Endothelial cell of umbilical vein (primary cell): ENCODE results near the gene MED16. TPM values are rescaled to one million over a fixed set of nuclear protein-coding genes. Genes with fewer than 3 reads are reported as not detected.

Source experiments
- BruUV-seq: library from RNA; stranded (reverse); fragments of 400-500 nt; replicated peaks from 2 replicates; lab custom pipeline; 2021; lab: Mats Ljungman, UMichigan
- CTCF ChIA-PET: fragments of 300-600, 350-600 bp; sonication (Branson Sonifier 250); formaldehyde crosslinking; loops from one replicate; lab custom pipeline; 2021; ENCODE audit warnings: antibody characterized with exemption, inconsistent platforms; lab: Charles Lee
- POLR2A ChIA-PET: fragments of 300-600, 350-600 bp; sonication (Branson Sonifier 250); formaldehyde crosslinking; loops from one replicate; lab custom pipeline; 2021; ENCODE audit warnings: antibody characterized with exemption, inconsistent platforms; lab: Charles Lee
- DNase-seq: peaks from one replicate; pipeline ENCODE4 v3.0.0-alpha.2; 2011; ENCODE audit warnings: low read depth, low spot score
- FAIRE-seq: peaks from 2 replicates; lab custom pipeline; 2011; peaks lifted over from hg19 to GRCh38; lab: Jason Lieb, UNC
- H2AFZ ChIP-seq: 2 replicates; pipeline ENCODE4 v1.6.0; 2012; ENCODE audit warnings: low read depth, low read length, control low read depth, inconsistent platforms
- H3K27ac ChIP-seq: 2 replicates; pipeline ENCODE4 v1.5.1; 2011; ENCODE audit warnings: low read depth, mild to moderate bottlenecking, control low read depth, low read length, moderate library complexity; ENCODE audit not compliant: insufficient read depth
- H3K27me3 ChIP-seq, 2 experiments: 2 replicates each; pipeline versions ENCODE4 v1.6.0 to v1.6.1; 2011; ENCODE audit warnings: low read length in 2 of 2, mixed read lengths in 1 of 2; ENCODE audit not compliant: control insufficient read depth in 2 of 2, insufficient read depth in 2 of 2
- H3K36me3 ChIP-seq, 2 experiments: 2 replicates in 1 of 2; 3 replicates in 1 of 2; pipeline ENCODE4 v1.5.1; 2011; ENCODE audit warnings: low read length in 2 of 2, mild to moderate bottlenecking in 1 of 2, moderate library complexity in 1 of 2; ENCODE audit not compliant: control insufficient read depth in 2 of 2, insufficient read depth in 2 of 2; ENCODE audit errors: extremely low read depth in 1 of 2
- H3K4me1 ChIP-seq: 3 replicates; pipeline ENCODE4 v1.5.1; 2011; ENCODE audit warnings: mild to moderate bottlenecking, low read length; ENCODE audit not compliant: control insufficient read depth, insufficient read depth; ENCODE audit errors: extremely low read depth
- H3K4me2 ChIP-seq: 2 replicates; pipeline ENCODE4 v1.6.1; 2011; ENCODE audit warnings: low read length, control low read depth, mixed read lengths; ENCODE audit not compliant: insufficient read depth
- H3K4me3 ChIP-seq, 3 experiments: fragments of 200-600 bp in 1 of 3; sonication (generic), shearing (Covaris generic) in 1 of 3; replicated peaks in 1 of 3; 2 replicates each; pipeline ENCODE4 v1.5.1; 2011 to 2016; ENCODE audit warnings: control low read depth in 3 of 3, low read length in 3 of 3, mild to moderate bottlenecking in 2 of 3, inconsistent platforms in 1 of 3, low read depth in 1 of 3, moderate library complexity in 1 of 3; ENCODE audit not compliant: insufficient read depth in 1 of 3
- H3K79me2 ChIP-seq: 2 replicates; pipeline ENCODE4 v1.6.0; 2012; ENCODE audit warnings: low read length, inconsistent platforms; ENCODE audit not compliant: control insufficient read depth, insufficient read depth
- H3K9ac ChIP-seq: replicated peaks from 2 replicates; pipeline ENCODE3; 2011; ENCODE audit warnings: low read length, control low read depth; ENCODE audit not compliant: insufficient read depth; ENCODE audit errors: extremely low read depth
- H3K9me1 ChIP-seq: replicated peaks from 3 replicates; pipeline ENCODE4 v1.6.0; 2011; ENCODE audit warnings: mild to moderate bottlenecking, low read length; ENCODE audit not compliant: control insufficient read depth, insufficient read depth; ENCODE audit errors: extremely low read depth
- H3K9me3 ChIP-seq: replicated peaks from 2 replicates; pipeline ENCODE4 v1.5.1; 2012; ENCODE audit warnings: low read length, inconsistent platforms; ENCODE audit not compliant: control insufficient read depth, insufficient read depth
- H4K20me1 ChIP-seq: replicated peaks from 2 replicates; pipeline ENCODE3; 2011; ENCODE audit warnings: mild to moderate bottlenecking, low read length; ENCODE audit not compliant: control insufficient read depth, insufficient read depth; ENCODE audit errors: extremely low read depth
- CTCF ChIP-seq, 2 donors: IDR thresholded peaks; 1 replicate in 1 of 2; 2 replicates in 1 of 2; pipeline ENCODE4 v1.5.1; 2011; ENCODE audit warnings: low read length in 2 of 2, mild to moderate bottlenecking in 2 of 2, moderate library complexity in 2 of 2, control low read depth in 1 of 2, inconsistent platforms in 1 of 2, low read depth in 1 of 2; ENCODE audit not compliant: insufficient read depth in 1 of 2; ENCODE audit errors: extremely low read depth in 1 of 2
- EZH2 ChIP-seq: IDR thresholded peaks from 2 replicates; pipeline ENCODE4 v1.6.1; 2012; ENCODE audit warnings: borderline replicate concordance, low read depth, mild to moderate bottlenecking, moderate library complexity, low read length, inconsistent platforms; ENCODE audit not compliant: severe bottlenecking
- FOS ChIP-seq: IDR thresholded peaks from 2 replicates; pipeline ENCODE4 v1.6.1; 2011; ENCODE audit warnings: mild to moderate bottlenecking, low read length, moderate library complexity, borderline replicate concordance; ENCODE audit not compliant: insufficient read depth
- GATA2 ChIP-seq: IDR thresholded peaks from 2 replicates; pipeline ENCODE4 v1.7.0; 2011; ENCODE audit warnings: low read depth, mild to moderate bottlenecking, moderate library complexity, mixed read lengths, low read length; ENCODE audit not compliant: insufficient read length, insufficient read depth
- JUN ChIP-seq: IDR thresholded peaks from 2 replicates; pipeline ENCODE4 v1.6.1; 2011; ENCODE audit warnings: borderline replicate concordance, low read depth; ENCODE audit not compliant: insufficient read length, insufficient read depth
- MAX ChIP-seq: IDR thresholded peaks from 2 replicates; pipeline ENCODE4 v1.6.1; 2011; ENCODE audit not compliant: insufficient read depth, insufficient read length
- MYC ChIP-seq: IDR thresholded peaks from one replicate; pipeline ENCODE4 v1.6.1; 2011; ENCODE audit warnings: mild to moderate bottlenecking, low read depth, low read length
- POLR2A ChIP-seq: IDR thresholded peaks from 2 replicates; pipeline ENCODE4 v1.6.1; 2012; ENCODE audit warnings: low read depth, mild to moderate bottlenecking, control low read depth, low read length
- POLR2AphosphoS5 ChIP-seq: IDR thresholded peaks from 2 replicates; pipeline ENCODE4 v1.6.1; 2012; ENCODE audit warnings: low read depth, mild to moderate bottlenecking, control low read depth, low read length, moderate library complexity; ENCODE audit not compliant: insufficient read depth
- dilution Hi-C: fragments of 300-500 bp; cut with MboI; formaldehyde crosslinking; loops from one replicate; pipeline ENCODE4 v1.15.0; 2019; ENCODE audit warnings: low sequenced_read_pairs; ENCODE audit not compliant: extremely low pct_ligation_motif_present
- intact Hi-C: fragments of 100-400 bp; cut with micrococcal nuclease; formaldehyde crosslinking; loops from one replicate; pipeline ENCODE4 v1.10.0; 2022
- polyA plus RNA-seq, 4 experiments: library from polyadenylated mRNA; depleted of rRNA in 3 of 4; stranded (reverse) in 3 of 4; unstranded in 1 of 4; fragments of >200 nt; gene quantifications; 2 replicates each; pipeline versions ENCODE4 v1.2.1 to v1.2.3, GENCODE V29; 2011 to 2012; ENCODE audit warnings: missing spikeins in 1 of 4
- total RNA-seq: library from RNA; stranded (reverse); gene quantifications from 2 replicates; pipeline ENCODE4 v1.2.3, GENCODE V29; 2021

Gene MED16
- total and polyA plus RNA-seq, 2 donors (not counting 3 experiments of a cell fraction or from before 2014, with no cell fraction given), result 63.1 to 66.5 TPM

GRCh38 chr19:884420-885211 is 8.4 kb downstream of the MED16 start:
- H3K27me3 ChIP-seq, result no peaks in the 10 kb centered on the region
- no peaks in the 10 kb centered on the region for H3K9me1 ChIP-seq
- dilution Hi-C loops, result no loop called here
- H3K9ac ChIP-seq, result no peak overlapping the region
- no peak overlapping the region for H3K4me3 ChIP-seq
- POLR2A ChIA-PET, result no interaction called here
- CTCF ChIA-PET, result no interaction called here
- no peaks in the 10 kb centered on the region for H3K4me1 ChIP-seq
- H2AFZ ChIP-seq, result no peak overlapping the region
- no TSS peak for BruUV-seq
- no peak for TF ChIP-seq POLR2A
- TF ChIP-seq CTCF (IDR thresholded peaks at IDR 0.05; ENCODE audit: extremely low read depth in 1 of 2, insufficient read depth in 1 of 2, low read depth in 1 of 2, low read length in 2 of 2), result no peak
- TF ChIP-seq JUN, result no peak
- no peak for TF ChIP-seq MYC
- no peak for TF ChIP-seq GATA2
- no peak for TF ChIP-seq MAX
- no peak for TF ChIP-seq FOS
- no peak for TF ChIP-seq EZH2
- no peak for TF ChIP-seq POLR2AphosphoS5
- intact Hi-C loops, result no loop called here
- H3K9me3 ChIP-seq, result no peaks in the 10 kb centered on the region
- H3K79me2 ChIP-seq, result no peaks in the 10 kb centered on the region
- FAIRE-seq, result no peak
- no peaks in the 10 kb centered on the region for H4K20me1 ChIP-seq
- H3K36me3 ChIP-seq, result peaks cover 8 to 39% of the 10 kb centered on the region in 2 experiments
- no peak overlapping the region for H3K4me2 ChIP-seq
- no peak for DNase-seq
- no peak overlapping the region for H3K27ac ChIP-seq
